Measurements from ENCODE around the gene RAPGEFL1.
"Not testable (repeated sequence)": the region's sequence is repeated elsewhere in the genome, so short reads cannot be mapped to it uniquely, and the experiment has no call there.

RAPGEFL1 gene

DNA sequence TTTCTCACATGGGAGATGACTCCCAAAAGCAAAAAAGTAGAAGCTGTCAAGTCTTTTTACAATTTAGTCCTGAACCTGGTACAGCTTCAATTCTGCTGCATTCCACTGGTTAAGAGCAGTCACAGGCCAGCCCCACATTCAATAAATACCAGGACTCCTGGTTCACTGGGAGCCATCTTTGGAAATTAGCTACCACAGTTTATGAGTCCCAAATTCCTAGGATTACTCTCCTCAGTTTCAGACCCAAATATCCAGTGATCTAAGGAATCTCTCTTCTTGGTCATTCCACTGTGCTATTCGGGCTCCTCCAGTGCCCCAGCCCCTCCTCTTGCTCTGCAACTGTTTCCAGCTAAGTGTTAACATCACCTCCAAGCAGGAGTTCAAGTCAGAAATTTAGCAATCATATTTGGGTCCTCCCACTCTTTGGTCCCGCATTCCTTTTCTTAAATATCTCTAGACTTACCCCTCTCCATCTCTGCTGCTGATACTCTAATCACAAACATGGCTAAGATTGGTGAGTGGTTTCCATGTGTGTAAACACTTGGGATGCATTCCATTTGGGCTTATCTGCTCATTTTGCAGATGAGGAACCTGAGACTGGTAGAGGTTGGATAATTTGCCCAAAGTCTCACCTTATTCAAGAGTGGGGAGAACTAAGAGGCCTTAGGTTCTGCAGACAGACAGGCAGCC lies 32.3 kb downstream of the RAPGEFL1 start:
- DNase-seq: no peak

DNA sequence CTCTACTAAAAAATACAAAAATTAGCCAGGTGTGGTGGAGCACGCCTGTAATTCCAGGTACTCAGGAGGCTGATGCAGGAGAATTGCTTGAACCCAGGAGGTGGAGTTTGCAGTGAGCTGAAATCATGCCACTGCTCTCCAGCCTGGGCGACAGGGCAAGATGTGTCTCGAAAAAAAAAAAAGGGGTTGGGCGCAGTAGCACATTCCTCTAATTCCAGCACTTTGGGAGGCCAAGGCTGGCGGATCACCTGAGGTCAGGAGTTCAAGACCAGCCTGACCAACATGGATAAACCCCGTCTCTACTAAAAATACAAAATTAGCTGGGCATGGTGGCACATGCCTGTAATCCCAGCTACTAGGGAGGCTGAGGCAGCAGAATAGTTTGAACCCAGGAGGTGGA lies 36.6 kb downstream of the RAPGEFL1 start:
- not testable (repeated sequence) for DNase-seq

DNA sequence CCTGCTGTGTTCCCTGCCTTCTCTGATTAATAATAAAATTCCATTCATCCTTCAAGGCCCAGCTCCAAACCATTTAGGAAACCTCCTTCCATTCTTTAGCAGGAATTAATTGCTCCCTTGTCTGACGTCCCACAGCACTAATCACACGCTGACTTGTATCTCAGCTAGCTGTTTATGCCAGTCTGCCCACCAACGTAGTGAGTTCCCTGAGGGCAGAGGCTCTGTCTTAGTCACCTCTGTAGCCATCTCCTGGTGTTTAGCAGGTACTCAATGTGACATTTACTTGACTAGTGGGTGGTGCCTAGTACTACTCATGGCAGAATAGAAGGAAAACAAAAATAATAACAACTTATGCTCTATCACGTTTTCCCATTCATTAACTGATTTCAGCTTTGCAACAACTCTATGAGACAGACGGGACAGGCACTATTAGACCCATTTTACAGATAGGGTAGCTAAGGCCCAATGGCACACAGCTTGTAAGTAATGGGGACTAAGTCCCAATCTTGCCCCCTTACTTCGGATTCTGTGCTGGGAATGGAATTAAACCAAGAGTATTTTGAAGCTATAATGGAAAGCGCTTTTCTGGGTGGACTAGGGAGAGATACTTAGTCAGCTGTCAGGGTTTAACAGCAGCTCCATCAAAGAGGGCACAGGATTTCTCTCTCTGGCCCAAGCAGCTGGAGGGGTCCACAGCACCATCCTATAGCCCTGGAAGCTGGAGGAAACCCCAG lies 40.9 kb downstream of the RAPGEFL1 start:
- no peak for DNase-seq

DNA sequence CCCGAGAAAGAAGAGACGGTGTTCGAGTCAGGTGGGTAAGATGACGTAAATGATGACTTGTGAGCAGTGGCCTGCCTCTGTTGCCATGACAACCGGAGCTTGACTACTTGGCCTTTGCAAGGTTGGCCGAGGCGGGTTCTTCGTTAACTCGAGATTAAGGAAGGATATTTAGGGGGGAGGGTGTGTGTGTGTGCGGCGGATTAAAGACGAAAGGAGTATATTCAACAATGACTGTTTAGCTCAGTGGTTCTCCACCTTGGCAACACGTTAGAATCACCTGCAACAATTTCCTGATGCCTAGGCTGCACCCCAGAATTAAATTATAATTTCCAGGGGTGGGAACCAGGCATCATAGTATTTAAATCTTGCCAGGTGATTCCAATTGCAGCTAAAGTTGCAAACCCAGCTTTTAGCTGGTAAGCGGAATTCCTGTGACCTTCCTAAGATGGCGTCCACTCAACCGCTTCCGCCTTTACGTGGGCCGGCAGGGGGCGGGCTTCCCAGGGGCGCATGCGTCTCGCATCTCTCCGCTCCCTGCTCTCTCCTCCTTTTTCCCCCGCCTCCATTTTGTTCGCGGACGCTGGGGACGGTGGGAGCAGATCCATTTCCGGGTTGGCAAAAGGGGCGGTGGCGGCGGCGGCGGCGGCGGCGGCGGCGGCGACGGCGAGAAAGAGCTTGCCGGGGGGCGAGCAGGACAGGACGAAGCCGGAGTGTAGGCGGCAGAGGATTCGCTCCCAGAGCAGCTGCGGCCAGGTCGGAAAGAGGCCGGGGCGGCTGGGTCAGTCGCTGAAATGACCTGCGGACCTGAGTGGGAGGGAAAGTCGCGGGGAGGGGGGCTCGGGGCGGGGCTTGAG lies 41.7 kb downstream of the RAPGEFL1 start, which contains the start of gene WIPF2:
Gene WIPF2, plus strand, starts transcription at position 565 of the 854 bp plus-strand sequence. CDS start 37,156 bp downstream, outside the sequence.
- DNase-seq: peak; percentile 56 to 96 (median 91)

DNA sequence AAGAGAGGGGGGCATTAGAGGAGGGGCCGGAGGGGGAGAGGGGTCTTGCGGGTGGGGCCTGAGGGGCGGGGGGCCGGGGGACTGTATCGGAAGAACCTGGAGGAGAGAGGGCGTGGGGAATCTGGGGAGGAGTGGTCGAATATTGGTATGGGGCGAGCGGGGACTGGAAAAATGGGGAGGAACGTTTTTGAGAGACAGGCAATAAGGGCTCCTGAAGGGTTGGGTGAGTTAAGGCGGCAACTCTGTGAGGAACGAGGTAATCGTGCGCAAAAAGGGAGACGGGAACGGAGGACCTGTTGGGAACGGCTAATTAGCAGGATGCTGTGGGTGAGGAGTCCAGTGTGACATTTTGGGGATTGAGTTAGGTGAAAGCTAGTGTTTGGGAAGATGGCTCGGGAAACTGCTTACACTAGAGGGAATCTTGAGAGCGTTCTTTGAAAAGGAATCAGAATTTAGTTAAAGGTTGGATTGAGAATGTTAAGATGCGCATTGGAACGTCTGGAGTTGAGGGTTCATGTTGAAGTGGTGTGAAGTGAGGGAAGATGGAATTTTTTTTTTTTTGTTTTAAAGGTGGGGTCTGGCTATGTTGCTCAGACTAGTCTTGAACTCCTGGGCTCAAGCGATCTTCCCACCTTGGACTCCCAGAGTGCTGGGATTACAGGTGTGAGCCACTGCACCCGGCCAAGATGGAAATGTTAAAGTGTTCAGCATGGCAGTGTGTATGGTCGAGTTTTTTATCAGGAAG lies 42.5 kb downstream of the RAPGEFL1 start:
- DNase-seq: peak in 30 of 56 donors; percentile 32 to 76 (median 58)

DNA sequence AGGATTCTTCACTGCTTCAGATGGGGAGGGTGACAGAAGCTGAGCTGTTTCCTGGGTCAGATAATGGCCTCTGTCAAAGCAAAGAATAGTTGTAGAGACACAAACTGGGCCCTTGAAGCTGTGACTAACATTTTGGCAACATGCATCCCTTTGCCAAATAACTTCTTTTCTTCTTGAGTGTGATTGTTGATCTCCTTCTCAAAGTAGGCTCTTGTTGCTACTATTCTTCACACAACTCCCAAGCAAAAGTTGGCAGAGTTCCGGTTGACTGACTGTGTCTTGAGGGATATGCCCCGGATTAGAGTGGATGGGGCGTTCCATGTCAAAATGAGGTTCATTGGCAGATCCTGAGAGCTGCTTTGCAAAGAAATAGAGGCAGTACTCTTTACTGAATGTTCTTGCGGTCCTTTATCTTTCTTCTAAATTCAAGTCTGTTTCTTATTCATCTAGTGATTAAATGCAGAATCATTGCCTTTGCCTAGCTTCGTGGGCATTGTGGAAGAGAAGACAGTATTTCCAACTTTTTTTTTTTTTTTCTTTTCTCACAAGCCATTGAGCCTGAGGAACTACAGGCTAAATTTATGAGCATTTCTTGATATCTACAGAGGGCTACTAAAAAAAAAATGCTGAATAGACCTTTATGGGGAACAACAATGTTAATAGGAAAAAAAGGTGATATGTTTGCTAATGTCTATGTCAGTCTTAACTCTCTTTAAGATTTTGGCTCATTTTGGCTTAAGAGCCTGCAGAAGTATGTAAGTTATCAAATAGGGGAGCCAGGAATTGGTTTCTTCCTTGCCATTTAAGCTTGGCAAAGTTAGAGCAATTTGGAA lies 47.7 kb downstream of the RAPGEFL1 start:
- peak in 44 of 56 donors; percentile 2 to 82 (median 40) for DNase-seq

DNA sequence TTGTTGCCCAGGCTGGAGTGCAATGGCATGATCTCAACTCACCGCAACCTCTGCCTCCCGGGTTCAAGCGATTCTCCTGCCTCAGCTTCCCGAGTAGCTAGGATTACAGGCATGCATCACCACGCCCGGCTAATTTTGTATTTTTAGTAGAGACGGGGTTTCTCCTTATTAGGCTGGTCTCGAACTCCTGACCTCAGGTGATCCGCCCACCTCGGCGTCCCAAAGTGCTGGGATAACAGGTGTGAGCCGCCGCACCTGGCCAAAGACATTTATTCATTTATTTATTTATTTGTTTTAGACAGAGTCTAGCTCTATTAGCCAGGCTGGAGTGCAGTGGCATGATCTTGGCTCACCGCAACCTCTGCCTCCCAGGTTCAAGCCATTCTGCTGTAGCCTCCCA lies 51.9 kb downstream of the RAPGEFL1 start:
- not testable (repeated sequence) for DNase-seq

DNA sequence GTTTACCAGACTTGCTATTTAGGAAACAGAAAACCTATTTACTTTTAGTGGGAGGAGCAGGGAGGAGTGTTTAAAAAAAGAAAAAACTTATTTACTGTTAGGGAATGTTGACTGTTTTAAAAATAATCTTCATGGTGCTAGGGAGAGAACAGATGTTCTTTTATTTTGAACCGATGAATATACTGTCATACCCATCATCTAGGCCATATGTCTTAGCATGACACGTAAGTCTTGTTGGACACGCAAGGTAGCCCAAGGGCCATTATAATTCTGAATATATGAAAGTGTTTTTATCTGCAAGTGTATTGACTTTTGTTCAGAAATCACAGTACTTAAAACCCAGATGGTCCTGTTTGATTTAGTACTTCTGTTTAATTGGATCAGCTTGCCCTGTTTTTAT lies 53.4 kb downstream of the RAPGEFL1 start:
- no peak for DNase-seq

DNA sequence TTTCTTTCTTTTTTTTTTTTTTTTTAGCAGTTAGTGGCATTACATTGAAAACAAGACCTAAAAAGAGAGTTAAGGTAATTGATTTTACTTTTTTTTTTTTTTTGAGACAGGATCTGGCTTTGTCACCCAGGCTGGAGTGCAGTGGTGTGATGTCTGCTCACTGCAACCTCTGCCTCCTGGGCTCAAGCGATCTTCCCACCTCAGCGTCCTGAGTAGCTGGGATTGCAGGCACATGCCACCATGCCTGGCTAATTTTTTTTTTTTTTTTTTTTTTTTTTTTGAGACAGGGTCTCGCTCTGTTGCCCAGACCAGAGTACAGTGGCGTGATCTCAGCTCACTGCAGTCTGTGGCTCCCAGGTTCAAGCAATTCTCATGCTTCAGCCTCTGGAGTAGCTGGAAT lies 54.7 kb downstream of the RAPGEFL1 start:
- DNase-seq: not testable (repeated sequence)

DNA sequence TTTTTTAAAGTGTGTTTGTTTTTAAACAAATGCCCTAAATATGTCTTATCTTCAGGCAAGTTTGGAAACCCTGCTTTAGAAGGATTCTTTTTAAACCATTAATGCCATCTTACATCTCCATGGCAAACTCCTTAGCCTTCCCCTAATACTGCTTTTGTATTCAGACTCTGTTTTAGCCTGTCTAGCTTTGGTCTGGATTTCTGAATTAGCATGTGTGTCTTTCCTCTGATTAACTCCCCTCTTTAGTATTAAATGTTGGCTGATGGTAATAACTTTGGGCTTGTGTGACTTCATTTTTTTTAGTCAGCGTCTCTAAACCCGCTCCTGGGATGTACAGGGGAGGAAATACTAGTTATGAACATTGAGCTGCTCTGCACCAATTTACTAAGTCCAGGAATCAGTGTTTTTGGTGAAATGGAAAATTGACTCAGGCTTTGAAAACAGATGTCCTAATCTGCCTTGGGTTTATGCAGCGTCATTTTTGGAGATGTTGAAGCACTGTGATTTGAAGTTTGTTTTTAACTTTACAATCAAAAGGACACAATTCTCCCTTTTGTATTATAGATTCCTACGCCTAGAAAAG lies 64.1 kb downstream of the RAPGEFL1 start:
- DNase-seq: no peak

DNA sequence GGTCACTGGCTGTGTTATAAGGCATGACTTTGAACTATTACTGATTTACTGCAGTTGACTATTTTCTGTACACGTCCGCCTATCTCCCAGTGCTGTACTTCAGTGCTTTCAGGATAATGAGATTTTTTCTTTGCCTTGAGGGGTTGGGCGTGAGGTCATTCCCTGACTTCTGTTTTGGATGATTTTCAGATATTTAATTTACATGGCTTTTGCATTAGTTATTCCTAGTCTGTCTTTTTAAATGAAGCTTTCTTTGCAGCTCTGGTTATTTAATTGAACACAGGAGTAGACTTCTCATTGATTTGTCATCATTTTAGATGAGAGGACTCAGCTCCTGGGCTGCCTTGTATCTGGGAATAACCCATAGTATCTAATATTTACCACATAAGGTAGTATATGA lies 65.5 kb downstream of the RAPGEFL1 start:
- DNase-seq: no peak

DNA sequence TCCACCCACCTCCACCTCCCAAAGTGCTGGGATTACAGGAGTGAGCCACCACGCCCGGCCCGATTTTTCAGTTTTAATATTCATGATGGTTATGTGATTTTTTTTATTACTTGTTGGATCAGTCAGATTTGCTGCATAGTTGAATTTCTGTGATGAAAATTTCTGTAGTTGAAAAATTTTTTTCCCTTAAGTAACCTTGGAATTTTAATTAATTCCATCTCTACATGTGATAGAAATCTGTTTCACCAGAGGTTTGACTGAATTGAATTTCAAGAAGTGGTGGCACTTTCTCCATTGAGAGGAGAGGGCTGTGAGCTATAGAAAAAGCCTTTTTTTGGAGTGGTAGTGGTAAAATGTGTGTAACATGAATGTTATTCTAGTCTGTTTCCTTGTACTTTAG lies 66.5 kb downstream of the RAPGEFL1 start:
- no peak for DNase-seq

DNA sequence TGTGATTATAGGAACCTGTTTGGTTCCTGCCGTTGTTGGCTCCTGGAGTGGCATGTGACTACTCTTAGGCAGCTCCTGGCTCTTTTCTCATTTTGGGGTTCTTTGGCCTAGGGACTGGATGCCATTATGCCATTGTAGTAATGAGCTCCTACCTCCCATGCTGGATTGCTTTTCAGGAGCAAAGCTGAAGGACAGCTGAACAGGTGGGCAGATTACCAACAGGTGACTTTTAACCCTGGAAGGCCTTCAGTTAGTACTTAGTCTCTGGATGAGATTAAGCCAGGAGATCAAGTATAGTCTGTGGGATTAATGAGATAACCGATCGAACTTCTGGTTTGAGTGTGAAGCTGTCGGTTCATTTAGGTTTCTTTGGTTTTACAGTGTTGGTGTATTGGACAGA lies 67.0 kb downstream of the RAPGEFL1 start:
- no peak for DNase-seq
